ENCODE data around the gene GPR87. TPM values are rescaled to one million over a fixed set of nuclear protein-coding genes. Genes with fewer than 3 reads are reported as not detected.
A peak's percentile ranks its signal among the peaks of the same experiment; 100 is the strongest.

GPR87 gene
- polyA plus RNA-seq, 2 of the 4 experiments (the other 2 are of a cell fraction) = 0.41 to 0.52 TPM

DNA sequence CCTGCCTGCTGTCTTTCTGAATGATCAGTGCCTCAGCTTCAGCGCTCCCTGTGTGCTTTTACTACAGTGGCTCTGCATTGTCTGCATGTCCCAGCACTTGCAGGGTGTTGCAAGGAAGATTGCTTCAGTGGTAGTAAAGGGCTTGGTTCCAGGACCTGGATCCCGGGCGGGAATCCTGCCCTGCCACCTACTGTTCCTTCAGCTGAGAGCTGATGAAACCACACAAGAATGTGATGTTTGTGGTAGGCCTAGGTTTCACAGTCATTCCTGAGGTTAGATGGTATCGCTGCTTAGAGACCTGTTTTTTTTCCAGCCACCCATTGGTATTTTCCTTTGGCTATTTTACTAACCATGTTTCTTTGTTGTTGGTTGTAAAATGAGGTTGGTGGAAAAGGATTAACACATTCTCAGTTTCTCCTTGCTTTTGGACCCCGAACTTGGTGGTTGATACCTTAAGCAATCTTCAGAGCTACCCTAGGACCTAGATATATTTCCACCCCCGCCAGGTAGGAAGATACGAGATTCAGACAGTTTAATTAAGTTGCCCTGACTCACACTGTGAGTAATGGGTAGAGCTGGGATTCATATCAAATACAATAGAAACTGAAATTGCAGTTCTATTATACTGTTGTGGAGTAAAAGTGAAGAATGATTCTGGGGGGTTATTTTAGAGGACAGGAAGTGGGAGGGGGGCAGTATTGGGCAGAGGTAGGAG is 11.4 kb downstream of the GPR87 start (continued):
- TF ChIP-seq ZSCAN20 (CRISPR knock-in tag; IDR thresholded peaks at IDR 0.05) (no peak), PHF8 (IDR thresholded peaks at IDR 0.05; ENCODE audit: borderline replicate concordance, low read depth) (no peak), CEBPB (IDR thresholded peaks at IDR 0.05) (peak; percentile 78 to 85; a peak in 3 of 4 replicates), NR3C1 (IDR thresholded peaks at IDR 0.05) (no peak), RAD21 (conservative IDR thresholded peaks at IDR 0.05 in 1 of 2, IDR thresholded peaks at IDR 0.05 in 1 of 2) (peak; percentile 37 to 46), NFE2L2 (conservative IDR thresholded peaks at IDR 0.05; ENCODE audit: low read length) (no peak), FOSL2 (IDR thresholded peaks at IDR 0.05) (no peak; the same call in 1 of the 2 replicates), FOSL2 (CRISPR knock-in tag; IDR thresholded peaks at IDR 0.05) (0 out of 2 replicates have a peak, but pooled peaks have one; percentile 9)

- DNase-seq (ENCODE audit: low read depth in 1 of 2, low spot score in 1 of 2) (no peak), FAIRE-seq (no peak), ATAC-seq (no peak)
- H3K9me3 ChIP-seq = no peaks in the 10 kb centered on the region
- WGBS (ENCODE audit: missing lambda C conversion rate) = 63% methylated on average over 2 of the region's 2 CpGs
- ChIA-PET CTCF (interaction anchor here (0.6 to 6.1 kb wide), 7 partner anchors 12 to 536 kb away, joined by 3 to 47 read pairs (median 3); no protein-coding TSS in a partner anchor), POLR2A (interaction anchor here (2.5 kb wide), 1 partner anchor 24 kb away, joined by 11 read pairs; no protein-coding TSS in a partner anchor)
- H3K4me1 ChIP-seq = peaks cover 26% of the 10 kb centered on the region
- TF ChIP-seq SMC3 (IDR thresholded peaks at IDR 0.05) (no peak), ESRRA (IDR thresholded peaks at IDR 0.05; ENCODE audit: borderline replicate concordance, low read length) (no peak), CEBPB (IDR thresholded peaks at IDR 0.05) (no peak), TFCP2L1 (CRISPR knock-in tag; IDR thresholded peaks at IDR 0.05) (no peak), EP300 (IDR thresholded peaks at IDR 0.05) (no peak), HOXB13 (CRISPR knock-in tag; IDR thresholded peaks at IDR 0.05; ENCODE audit: low read depth) (no peak), SREBF2 (IDR thresholded peaks at IDR 0.05) (no peak), POLR2A (IDR thresholded peaks at IDR 0.05; ENCODE audit: low read length) (no peak), NFE2L2 (conservative IDR thresholded peaks at IDR 0.05; ENCODE audit: low read length) (no peak), RFX5 (IDR thresholded peaks at IDR 0.05) (no peak)
- H3K27ac ChIP-seq = peak overlapping the region in 1 of 2 experiments; percentile 84; a peak in 3 of 6 replicates
- no peak overlapping the region for H3K4me2 ChIP-seq
- H3K4me3 ChIP-seq = no peak overlapping the region
Observed at GRCh38 chr3:151303751-151304150, 12.9 kb downstream of the GPR87 start.

GRCh38 chr3:151301787-151302186 is 14.8 kb downstream of the GPR87 start:
- DNase-seq (ENCODE audit: low read depth in 1 of 2, low spot score in 1 of 2) (no peak), ATAC-seq (no peak), FAIRE-seq (no peak)
- Histone ChIP-seq H3K4me3 (no peak overlapping the region), H3K4me2 (no peak overlapping the region), H3K27ac (no peak overlapping the region), H3K4me1 (peaks cover 21% of the 10 kb centered on the region), H3K9me3 (no peaks in the 10 kb centered on the region)
- ChIA-PET CTCF (interaction anchor here (2.4 kb wide), 1 partner anchor 26 kb away, joined by 12 read pairs; no protein-coding TSS in a partner anchor), POLR2A (no interaction called here)
- TF ChIP-seq MAZ (IDR thresholded peaks at IDR 0.05; ENCODE audit: borderline replicate concordance, low read depth, low read length) (no peak), HDAC2 (IDR thresholded peaks at IDR 0.05) (no peak), CBX2 (IDR thresholded peaks at IDR 0.05; ENCODE audit: borderline replicate concordance, low read depth) (no peak), EHMT2 (IDR thresholded peaks at IDR 0.05; ENCODE audit: low read depth) (no peak), ESRRA (IDR thresholded peaks at IDR 0.05; ENCODE audit: borderline replicate concordance, low read length) (no peak), CBX8 (IDR thresholded peaks at IDR 0.05) (no peak), KDM5A (IDR thresholded peaks at IDR 0.05) (no peak), EHF (CRISPR knock-in tag; IDR thresholded peaks at IDR 0.05) (no peak), NR3C1 (IDR thresholded peaks at IDR 0.05) (no peak), POLR2A (IDR thresholded peaks at IDR 0.05; ENCODE audit: low read length) (no peak), TFCP2L1 (CRISPR knock-in tag; IDR thresholded peaks at IDR 0.05) (no peak), MAFK (IDR thresholded peaks at IDR 0.05; ENCODE audit: partially characterized antibody) (no peak), NFE2L2 (conservative IDR thresholded peaks at IDR 0.05; ENCODE audit: low read length) (no peak), RARB (CRISPR knock-in tag; IDR thresholded peaks at IDR 0.05) (no peak), MAX (IDR thresholded peaks at IDR 0.05) (no peak), BHLHE40 (IDR thresholded peaks at IDR 0.05; ENCODE audit: low read depth, low read length) (no peak), JUN (IDR thresholded peaks at IDR 0.05) (no peak), PHF8 (IDR thresholded peaks at IDR 0.05; ENCODE audit: borderline replicate concordance, low read depth) (no peak)
- TF ChIP-seq, protein P1, sequence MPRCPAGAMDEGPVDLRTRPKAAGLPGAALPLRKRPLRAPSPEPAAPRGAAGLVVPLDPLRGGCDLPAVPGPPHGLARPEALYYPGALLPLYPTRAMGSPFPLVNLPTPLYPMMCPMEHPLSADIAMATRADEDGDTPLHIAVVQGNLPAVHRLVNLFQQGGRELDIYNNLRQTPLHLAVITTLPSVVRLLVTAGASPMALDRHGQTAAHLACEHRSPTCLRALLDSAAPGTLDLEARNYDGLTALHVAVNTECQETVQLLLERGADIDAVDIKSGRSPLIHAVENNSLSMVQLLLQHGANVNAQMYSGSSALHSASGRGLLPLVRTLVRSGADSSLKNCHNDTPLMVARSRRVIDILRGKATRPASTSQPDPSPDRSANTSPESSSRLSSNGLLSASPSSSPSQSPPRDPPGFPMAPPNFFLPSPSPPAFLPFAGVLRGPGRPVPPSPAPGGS (IDR thresholded peaks at IDR 0.05) = no peak
- 74% methylated on average over 3 of the region's 3 CpGs for WGBS (ENCODE audit: missing lambda C conversion rate)
